Measurements from ENCODE around the gene SLAMF9.

Gene SLAMF9

DNA sequence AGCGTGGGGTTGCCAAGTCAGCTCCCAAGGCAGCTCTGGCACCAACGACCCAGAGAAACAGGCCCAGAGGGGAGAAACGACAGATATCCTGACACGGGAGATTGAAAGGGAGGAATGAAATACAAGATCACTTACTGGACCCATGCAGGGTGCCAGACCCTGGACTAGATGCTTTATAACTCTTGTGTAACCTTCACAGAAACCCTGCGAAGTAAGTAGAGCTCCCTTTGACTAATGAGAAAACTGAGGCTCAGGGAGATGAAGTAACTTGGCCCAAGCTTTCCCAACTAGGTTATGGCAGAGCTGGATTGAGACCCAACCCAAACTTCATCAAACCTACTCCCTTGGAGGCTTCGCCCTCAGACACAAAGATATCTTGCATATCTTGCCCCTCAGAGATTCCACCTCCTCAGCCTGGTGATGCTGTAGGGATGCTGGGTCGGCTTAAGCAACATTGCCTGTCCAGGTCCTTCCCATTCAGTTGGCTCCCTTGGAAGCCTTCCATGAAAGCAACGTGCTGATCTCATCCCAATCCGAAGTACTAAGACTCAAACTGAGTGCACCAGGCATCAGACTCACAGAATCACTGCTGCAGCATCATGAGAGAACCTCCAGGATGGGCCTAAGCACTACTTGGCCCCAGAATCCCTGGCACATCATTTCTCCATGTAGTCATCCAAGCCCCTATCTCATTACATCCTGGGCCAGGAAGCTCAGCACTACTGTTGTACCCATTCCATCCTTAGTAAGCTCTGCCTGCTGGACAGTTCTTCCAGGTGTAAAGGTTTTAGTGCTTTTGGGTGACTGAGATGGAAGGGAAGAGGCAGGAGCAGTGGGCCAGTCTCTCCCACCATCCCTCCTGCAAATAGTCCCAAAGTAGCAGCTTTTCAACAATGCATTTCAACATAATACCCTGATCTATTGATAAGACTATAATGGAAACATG is 7.5 kb downstream of the SLAMF9 start:
- in situ Hi-C loops (cut with MboI; ENCODE audit: low sequenced_read_pairs) = no loop called here

DNA sequence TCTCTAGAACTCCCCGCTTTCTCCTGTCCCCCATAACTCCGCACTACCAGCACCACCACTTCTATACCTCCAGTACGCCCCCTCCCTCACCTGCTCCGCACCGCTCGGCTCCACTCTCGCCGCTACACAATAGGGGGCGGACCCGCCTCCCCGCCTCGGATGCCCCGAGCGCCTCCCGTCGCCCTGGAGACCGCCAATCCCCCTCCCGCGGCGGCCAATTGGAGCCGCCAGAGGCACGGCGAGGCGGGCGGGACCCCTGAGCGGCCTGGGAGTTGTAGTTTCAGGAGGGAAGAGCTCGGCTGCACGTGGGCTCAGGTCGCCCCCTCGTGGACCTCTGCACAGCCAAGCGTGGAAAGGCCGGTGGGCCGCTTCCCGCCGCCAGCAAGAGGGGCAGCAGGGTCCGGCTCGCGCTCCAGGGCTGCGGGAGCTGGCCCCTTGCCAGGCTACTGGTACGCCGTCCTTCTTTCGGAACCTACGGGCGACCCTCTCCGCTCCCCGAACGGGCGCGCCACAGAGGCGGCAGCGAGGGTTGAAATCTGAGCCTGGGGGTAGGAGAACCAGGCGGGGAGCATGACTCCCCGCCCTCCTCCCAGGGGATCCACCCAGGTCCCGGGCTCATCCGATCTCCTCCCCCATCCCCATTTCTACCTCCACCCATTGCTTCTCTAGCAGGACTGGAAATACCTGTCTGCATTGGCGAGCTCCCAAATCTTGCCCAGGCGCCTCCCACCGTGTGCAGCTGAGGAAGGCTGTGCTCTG is 8.4 kb downstream of the SLAMF9 start, which contains the start of gene IGSF9:
IGSF9 (minus strand) TSS at position 131 of the 759 bp plus-strand sequence. CDS start 2,159 bp downstream, outside the sequence.
- in situ Hi-C loops (cut with MboI; ENCODE audit: low sequenced_read_pairs) = no loop called here

GRCh38 chr1:159944623-159945455 is 9.2 kb downstream of the SLAMF9 start:
- in situ Hi-C loops (cut with MboI; ENCODE audit: low sequenced_read_pairs) = no loop called here

DNA sequence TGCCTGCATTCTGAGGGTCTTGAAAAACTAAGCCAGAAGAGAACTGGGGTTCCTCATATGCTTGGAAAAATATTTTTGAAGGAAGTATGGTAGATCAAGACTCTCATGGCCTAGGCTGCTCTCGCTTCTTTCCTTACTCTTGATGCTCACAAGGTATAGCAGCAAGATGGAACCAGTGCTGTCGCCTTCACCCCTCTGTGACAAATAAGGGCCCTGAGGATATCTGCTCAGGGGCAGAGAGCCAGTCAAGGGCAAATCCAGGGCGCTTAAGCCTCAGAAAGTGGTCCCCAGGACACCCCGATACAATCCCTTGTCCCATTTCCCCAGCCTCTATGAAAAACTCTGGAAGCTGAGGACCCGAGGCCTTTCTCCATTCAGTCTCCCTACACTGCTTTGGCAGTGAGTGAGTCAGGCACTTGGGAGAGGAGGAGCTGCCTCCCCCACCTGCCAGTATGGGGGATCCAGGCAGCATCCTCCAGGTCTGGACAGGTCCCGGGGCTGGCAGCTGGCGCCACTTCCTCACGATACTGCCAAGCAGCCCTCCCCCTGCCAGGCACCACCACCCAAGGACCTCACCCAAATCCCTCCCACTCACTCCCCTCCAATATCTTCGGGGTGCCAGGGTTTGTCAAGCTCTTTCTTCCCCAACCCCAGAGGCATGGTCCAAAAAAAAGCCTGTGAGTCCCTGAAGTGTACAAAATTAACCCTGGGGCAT is 10.0 kb downstream of the SLAMF9 start:
- in situ Hi-C loops (cut with MboI; ENCODE audit: low sequenced_read_pairs) = no loop called here

- in situ Hi-C loops (cut with MboI; ENCODE audit: low sequenced_read_pairs) = no loop called here
Measured at GRCh38 chr1:159943278-159943640, 10.8 kb downstream of the SLAMF9 start.

- in situ Hi-C loops (cut with MboI; ENCODE audit: low sequenced_read_pairs) = no loop called here
Measured at GRCh38 chr1:159942632-159943277, 11.3 kb downstream of the SLAMF9 start.

GRCh38 chr1:159941591-159942560 is 12.2 kb downstream of the SLAMF9 start:
- in situ Hi-C loops (cut with MboI; ENCODE audit: low sequenced_read_pairs) = no loop called here

- in situ Hi-C loops (cut with MboI; ENCODE audit: low sequenced_read_pairs) = no loop called here
Measured at GRCh38 chr1:159941141-159941540, 12.9 kb downstream of the SLAMF9 start.

GRCh38 chr1:159940006-159940620 is 13.9 kb downstream of the SLAMF9 start:
- in situ Hi-C loops (cut with MboI; ENCODE audit: low sequenced_read_pairs) = no loop called here

GRCh38 chr1:159939678-159940002 is 14.4 kb downstream of the SLAMF9 start:
- in situ Hi-C loops (cut with MboI; ENCODE audit: low sequenced_read_pairs) = loop anchor here (10.0 kb wide), 1 partner anchor 65 kb away; no protein-coding TSS in a partner anchor

GRCh38 chr1:159938905-159939677 is 14.9 kb downstream of the SLAMF9 start:
- in situ Hi-C loops (cut with MboI; ENCODE audit: low sequenced_read_pairs) = loop anchor here (10.0 kb wide), 1 partner anchor 66 kb away; no protein-coding TSS in a partner anchor

DNA sequence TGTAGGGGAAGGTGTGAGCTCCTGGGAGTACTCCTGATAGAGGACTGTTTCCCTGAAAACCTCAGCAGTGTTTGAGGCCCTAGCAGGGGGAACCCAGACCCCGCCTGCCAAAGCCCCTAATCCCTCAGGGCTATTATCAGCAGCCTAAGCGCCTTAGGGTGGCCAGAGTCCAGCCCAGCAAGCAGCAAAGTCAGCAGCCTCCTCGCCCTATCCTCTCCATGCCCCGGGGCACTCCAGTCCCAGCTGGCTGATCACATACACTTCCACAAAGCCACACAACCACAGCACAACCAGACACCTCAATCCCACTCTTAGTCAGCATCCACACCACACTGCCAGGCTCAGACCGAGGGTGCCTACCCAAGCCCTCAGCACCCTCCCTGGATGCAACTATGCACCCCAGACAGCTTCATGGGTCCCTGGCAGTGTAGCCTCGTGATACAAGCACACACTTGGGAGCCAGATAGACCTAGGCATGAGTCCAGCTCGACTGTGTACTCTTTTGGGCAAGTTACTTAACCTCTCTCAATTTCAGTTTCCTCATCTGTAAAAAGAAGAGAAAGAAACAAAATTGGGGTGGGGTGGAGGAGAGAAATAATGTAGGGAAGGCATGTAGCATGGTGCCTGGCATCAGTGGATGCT is 15.7 kb downstream of the SLAMF9 start:
- in situ Hi-C loops (cut with MboI; ENCODE audit: low sequenced_read_pairs) = loop anchor here (10.0 kb wide), 1 partner anchor 66 kb away; no protein-coding TSS in a partner anchor

DNA sequence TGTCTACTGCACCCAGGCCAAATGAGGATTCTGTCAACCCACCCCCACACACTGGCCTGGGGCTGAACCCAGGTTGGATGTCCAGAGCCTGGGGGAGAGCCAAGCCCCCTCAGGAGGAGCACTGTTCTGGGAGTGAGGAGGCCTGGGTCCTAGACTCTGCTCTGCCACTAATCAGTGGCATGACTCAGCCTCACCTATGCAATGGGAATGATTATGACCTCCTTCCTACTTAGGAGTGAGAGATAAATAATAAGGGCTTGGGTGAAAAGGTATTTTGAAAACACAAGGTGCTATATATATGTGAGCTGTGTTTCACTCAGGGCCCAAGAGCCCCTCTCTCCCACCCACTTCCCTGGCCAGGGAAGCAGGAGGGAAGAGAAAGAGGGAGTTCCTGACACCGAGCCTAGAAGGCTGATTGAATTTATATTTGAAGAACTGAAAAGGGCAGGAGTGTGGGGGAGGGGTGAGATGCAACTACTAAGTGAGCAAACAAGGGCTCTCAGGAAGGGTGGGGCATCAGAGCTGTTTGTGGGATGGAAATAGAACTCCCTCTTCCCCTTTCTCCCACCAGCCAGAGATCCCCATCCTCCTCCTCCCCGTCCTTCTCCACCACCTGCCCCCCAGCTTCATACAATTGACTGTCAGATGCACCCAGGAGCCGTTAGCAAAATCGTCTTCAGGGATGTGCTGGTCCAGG is 16.8 kb downstream of the SLAMF9 start:
- in situ Hi-C loops (cut with MboI; ENCODE audit: low sequenced_read_pairs) = loop anchor here (10.0 kb wide), 1 partner anchor 68 kb away; no protein-coding TSS in a partner anchor

DNA sequence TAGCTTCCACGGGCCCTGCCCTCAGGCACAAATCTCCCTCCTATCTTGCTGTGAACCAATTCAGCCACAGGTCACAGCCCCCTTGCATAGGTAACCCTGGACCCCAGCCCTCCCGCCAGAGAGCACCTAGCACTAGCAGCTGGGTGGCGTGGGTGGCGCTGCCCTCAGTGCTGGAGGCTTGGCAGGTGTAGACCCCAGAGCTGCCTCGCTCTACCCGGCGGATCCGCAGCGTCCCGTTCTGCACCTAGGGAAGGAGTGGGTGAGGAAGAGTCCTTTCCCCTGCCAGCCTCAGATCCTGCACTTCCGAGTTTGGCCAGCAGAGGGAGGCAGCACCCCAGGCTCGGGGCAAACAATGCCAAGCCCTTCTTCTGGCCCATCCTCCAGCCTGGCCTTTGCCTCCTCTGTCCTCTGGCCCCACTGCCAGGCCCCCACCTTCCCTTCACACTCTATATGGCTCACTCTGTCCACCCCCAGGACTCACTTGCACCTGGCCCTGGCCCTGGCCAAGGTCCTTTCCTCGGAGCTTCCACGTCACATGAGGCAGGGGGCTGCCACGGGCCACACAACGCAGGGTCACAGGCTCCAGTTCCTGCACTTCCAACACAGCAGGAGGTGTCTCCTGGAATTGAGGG is 17.6 kb downstream of the SLAMF9 start:
- in situ Hi-C loops (cut with MboI; ENCODE audit: low sequenced_read_pairs) = loop anchor here (10.0 kb wide), 1 partner anchor 68 kb away; no protein-coding TSS in a partner anchor

DNA sequence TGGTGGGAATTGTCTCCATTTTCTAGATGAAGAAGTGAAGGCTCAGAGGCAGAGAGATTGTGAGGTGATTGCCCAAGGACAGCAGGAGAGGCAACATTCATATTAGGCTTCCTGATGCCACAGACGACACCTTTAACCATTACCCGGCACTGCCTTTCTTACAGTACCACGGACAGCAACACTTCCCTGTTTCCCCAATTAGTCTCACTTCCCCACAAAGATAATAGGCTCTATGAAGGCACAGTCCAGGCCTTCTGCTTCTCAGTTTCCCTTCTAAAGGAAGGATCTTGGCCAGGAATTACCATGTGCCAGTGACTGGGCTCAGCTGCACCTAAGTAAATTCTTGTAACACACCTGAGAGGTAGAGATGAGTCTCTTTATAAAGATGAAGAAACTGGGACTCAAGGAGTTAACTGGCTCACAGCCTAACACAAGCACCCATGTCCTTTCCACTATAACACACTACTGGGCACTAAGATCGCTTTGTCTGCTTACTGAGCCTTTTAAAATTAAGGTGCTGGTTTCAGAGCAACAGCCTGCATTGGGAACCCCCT is 18.2 kb downstream of the SLAMF9 start:
- in situ Hi-C loops (cut with MboI; ENCODE audit: low sequenced_read_pairs) = loop anchor here (10.0 kb wide), 1 partner anchor 69 kb away; no protein-coding TSS in a partner anchor

All from HL-60/S4 (cell line).